Measurements from ENCODE around the gene LCE3B. TPM values are rescaled to one million over a fixed set of nuclear protein-coding genes. Genes with fewer than 3 reads are reported as not detected.

The LCE3B gene
- total RNA-seq, 1 experiment from 2014 or later = not detected

DNA sequence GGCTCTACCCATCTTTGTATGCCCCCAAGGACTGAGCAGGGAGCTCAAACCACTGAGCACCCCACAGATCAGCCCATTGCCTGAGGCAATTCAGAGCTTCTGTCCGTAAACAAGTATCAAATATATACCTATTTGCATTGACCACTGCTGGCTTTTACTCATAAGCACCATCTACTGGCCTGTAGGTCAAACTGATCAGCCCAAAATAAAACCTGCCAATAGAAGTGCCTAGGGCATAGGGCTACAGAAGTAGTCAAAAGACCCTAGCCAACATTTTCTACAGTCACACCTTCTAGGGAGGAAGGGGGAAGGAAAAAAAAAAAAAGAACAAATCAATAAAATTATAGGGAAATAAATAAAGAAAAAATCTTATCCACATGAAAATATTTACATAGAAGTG, 28.0 kb upstream of the LCE3B start:
- H3K27ac Mint-ChIP-seq (ENCODE audit: low read depth, unreplicated experiment) = no peak overlapping the region
- no peak overlapping the region for H3K4me3 Mint-ChIP-seq (ENCODE audit: unreplicated experiment)
- H3K27me3 Mint-ChIP-seq (ENCODE audit: insufficient read depth, unreplicated experiment) = no peaks in the 10 kb centered on the region
- BruUV-seq (replicated peaks) = no TSS peak
- H3K9me3 Mint-ChIP-seq (ENCODE audit: unreplicated experiment) = no peaks in the 10 kb centered on the region
- intact Hi-C loops (cut with micrococcal nuclease) = no loop called here
- ChIA-PET POLR2A (no interaction called here), CTCF (no interaction called here)
- no peaks in the 10 kb centered on the region for H3K36me3 Mint-ChIP-seq (ENCODE audit: insufficient read depth, unreplicated experiment)
- TF ChIP-seq, protein P1, sequence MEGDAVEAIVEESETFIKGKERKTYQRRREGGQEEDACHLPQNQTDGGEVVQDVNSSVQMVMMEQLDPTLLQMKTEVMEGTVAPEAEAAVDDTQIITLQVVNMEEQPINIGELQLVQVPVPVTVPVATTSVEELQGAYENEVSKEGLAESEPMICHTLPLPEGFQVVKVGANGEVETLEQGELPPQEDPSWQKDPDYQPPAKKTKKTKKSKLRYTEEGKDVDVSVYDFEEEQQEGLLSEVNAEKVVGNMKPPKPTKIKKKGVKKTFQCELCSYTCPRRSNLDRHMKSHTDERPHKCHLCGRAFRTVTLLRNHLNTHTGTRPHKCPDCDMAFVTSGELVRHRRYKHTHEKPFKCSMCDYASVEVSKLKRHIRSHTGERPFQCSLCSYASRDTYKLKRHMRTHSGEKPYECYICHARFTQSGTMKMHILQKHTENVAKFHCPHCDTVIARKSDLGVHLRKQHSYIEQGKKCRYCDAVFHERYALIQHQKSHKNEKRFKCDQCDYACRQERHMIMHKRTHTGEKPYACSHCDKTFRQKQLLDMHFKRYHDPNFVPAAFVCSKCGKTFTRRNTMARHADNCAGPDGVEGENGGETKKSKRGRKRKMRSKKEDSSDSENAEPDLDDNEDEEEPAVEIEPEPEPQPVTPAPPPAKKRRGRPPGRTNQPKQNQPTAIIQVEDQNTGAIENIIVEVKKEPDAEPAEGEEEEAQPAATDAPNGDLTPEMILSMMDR (IDR thresholded peaks at IDR 0.05; ENCODE audit: unreplicated experiment) = no peak
- peaks cover 3% of the 10 kb centered on the region for H3K4me1 Mint-ChIP-seq (ENCODE audit: insufficient read depth, unreplicated experiment)
- no peak for DNase-seq (ENCODE audit: unreplicated experiment)

DNA sequence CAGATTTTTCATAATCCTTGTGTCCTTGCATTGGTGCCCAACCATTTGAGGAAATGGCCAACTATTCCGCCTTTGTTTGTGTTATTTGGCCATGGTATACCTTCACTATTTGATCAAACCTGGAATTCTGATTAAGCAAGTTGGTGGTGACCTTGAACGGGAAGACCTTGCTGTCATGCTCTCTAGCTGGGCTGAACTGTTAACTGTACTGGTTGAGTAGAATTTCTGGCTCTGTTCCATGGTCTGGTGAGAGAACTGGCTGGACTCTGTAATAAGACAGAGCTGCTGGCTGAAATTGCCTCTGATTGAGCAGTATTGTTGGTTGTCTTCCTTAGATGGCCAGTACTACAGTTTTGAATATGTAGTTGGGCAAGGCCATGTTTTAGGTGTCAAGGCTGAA, 16.6 kb upstream of the LCE3B start:
- no peak overlapping the region for H3K27ac Mint-ChIP-seq (ENCODE audit: low read depth, unreplicated experiment)
- H3K27me3 Mint-ChIP-seq (ENCODE audit: insufficient read depth, unreplicated experiment) = no peaks in the 10 kb centered on the region
- POLR2A ChIA-PET = no interaction called here
- no peak for DNase-seq (ENCODE audit: unreplicated experiment)
- intact Hi-C loops (cut with micrococcal nuclease) = no loop called here
- no peaks in the 10 kb centered on the region for H3K36me3 Mint-ChIP-seq (ENCODE audit: insufficient read depth, unreplicated experiment)
- H3K4me3 Mint-ChIP-seq (ENCODE audit: unreplicated experiment) = no peak overlapping the region
- CTCF ChIA-PET = no interaction called here
- no peaks in the 10 kb centered on the region for H3K4me1 Mint-ChIP-seq (ENCODE audit: insufficient read depth, unreplicated experiment)
- TF ChIP-seq, protein P1 (IDR thresholded peaks at IDR 0.05; ENCODE audit: unreplicated experiment) = no peak
- no peaks in the 10 kb centered on the region for H3K9me3 Mint-ChIP-seq (ENCODE audit: unreplicated experiment)
- no TSS peak for BruUV-seq (replicated peaks)

DNA sequence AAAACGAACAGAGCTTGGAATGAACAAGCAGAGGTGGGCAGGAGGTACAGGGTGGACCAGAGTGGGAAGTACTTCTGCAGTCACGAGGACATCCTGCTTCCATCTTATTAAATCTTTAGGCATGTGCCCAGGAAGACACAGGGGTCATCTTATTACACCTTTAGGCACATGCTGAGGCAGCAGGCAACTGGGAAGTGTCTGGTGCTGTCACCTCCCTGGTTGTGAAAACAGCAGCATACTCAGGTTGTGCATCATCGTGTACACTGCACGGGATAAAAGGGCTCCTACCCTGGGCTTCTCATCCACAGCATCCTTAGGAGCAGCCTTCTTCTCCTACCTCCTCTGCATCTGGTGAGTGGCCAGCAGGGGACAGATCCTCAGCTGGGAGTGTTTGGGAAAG, 13.7 kb upstream of the LCE3B start, which contains the start of gene LCE3C:
Gene LCE3C (plus strand): TSS at position 301 of the 400 bp plus-strand sequence. CDS start 498 bp downstream, outside the sequence.
- ChIA-PET CTCF (no interaction called here), POLR2A (no interaction called here)
- intact Hi-C loops (cut with micrococcal nuclease) = no loop called here
- no peak within 1 kb of the TSS for H3K27ac Mint-ChIP-seq (ENCODE audit: low read depth, unreplicated experiment)
- H3K36me3 Mint-ChIP-seq (ENCODE audit: insufficient read depth, unreplicated experiment) = no peaks in the 10 kb centered on the region
- H3K9me3 Mint-ChIP-seq (ENCODE audit: unreplicated experiment) = no peaks in the 10 kb centered on the region
- no peaks in the 10 kb centered on the region for H3K4me1 Mint-ChIP-seq (ENCODE audit: insufficient read depth, unreplicated experiment)
- BruUV-seq (replicated peaks) = no TSS peak
- no peak within 1 kb of the TSS for H3K4me3 Mint-ChIP-seq (ENCODE audit: unreplicated experiment)
- TF ChIP-seq, protein P1 (IDR thresholded peaks at IDR 0.05; ENCODE audit: unreplicated experiment) = no peak
- DNase-seq (ENCODE audit: unreplicated experiment) = no peak
- no peaks in the 10 kb centered on the region for H3K27me3 Mint-ChIP-seq (ENCODE audit: insufficient read depth, unreplicated experiment)

DNA sequence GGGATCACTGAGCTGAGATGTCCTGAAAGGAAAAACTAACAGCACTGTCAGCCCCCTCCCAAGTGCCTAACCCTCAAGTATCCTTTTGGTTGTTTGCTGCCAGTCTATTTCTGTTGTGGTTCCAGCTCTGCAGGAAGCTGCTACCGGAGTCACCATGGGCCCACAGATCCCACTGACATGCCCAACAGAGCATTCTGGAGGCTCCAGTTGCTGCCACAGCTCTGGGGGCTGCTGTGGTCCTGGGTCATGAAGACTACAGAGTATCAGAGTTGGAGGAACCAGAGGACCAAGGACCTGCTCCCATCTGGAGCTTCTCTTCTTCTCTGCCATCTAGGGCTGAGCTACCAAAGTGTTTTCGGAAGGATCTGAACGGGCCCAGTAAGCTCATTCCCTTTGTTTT, 8.4 kb downstream of the LCE3B start:
- H3K27ac Mint-ChIP-seq (ENCODE audit: low read depth, unreplicated experiment) = no peak overlapping the region
- no peak for DNase-seq (ENCODE audit: unreplicated experiment)
- intact Hi-C loops (cut with micrococcal nuclease) = no loop called here
- no peaks in the 10 kb centered on the region for H3K27me3 Mint-ChIP-seq (ENCODE audit: insufficient read depth, unreplicated experiment)
- H3K36me3 Mint-ChIP-seq (ENCODE audit: insufficient read depth, unreplicated experiment) = no peaks in the 10 kb centered on the region
- TF ChIP-seq, protein P1 (IDR thresholded peaks at IDR 0.05; ENCODE audit: unreplicated experiment) = no peak
- POLR2A ChIA-PET = interaction anchor here (0.6 to 0.7 kb wide), 3 partner anchors 9 to 18 kb away, joined by 3 read pairs; no protein-coding TSS in a partner anchor
- peaks cover 20% of the 10 kb centered on the region for H3K9me3 Mint-ChIP-seq (ENCODE audit: unreplicated experiment)
- H3K4me3 Mint-ChIP-seq (ENCODE audit: unreplicated experiment) = no peak overlapping the region
- peaks cover 8% of the 10 kb centered on the region for H3K4me1 Mint-ChIP-seq (ENCODE audit: insufficient read depth, unreplicated experiment)
- no TSS peak for BruUV-seq (replicated peaks)
- CTCF ChIA-PET = interaction anchor here (0.7 to 3.3 kb wide), 6 partner anchors 9 to 267 kb away, joined by 3 to 18 read pairs (median 5); no protein-coding TSS in a partner anchor

Measured in MCF 10A (cell line).